Measurements from ENCODE around the gene BCAR1. TPM values are rescaled to one million over a fixed set of nuclear protein-coding genes. Genes with fewer than 3 reads are reported as not detected.

The BCAR1 gene
- total and polyA plus RNA-seq, 2 of the 13 experiments (the other 11 are each of a cell fraction or from before 2014, with no cell fraction given) = 48.1 to 51.7 TPM

DNA sequence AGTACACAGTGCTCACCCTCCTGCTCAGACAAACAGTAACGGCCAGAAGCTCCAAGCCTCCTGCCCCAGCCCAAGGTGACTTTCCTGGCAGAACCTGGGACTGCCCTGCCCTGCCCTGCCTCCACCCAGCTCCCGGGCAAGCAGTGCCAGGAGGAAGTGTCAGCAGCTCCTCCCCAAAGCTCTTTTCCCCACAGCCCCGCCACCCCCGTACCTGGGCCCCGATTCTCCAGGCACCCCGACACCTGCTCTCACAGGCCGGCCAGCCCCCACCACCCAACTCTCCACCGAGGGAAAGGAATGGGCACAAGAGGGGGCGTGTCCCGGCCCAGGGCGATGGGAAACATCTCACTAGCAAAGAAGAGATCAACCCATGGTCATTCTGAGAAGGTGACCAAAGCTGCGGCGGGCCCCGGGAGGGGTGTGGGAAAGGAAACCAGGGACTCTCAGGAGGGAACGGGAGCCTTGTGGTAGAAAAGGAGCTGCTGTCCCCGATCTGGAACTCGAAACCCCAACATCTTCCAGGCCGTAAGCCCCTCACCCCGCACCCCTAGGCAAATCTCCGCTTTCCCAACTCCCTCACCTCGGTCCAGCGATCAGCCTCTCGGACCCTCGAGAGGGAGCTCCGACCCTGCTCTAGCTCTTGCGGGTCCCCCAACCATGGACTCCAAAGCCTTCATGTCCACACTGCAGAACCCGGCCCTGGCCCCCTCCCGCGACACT is 1.2 kb downstream of the BCAR1 start (continued):
- TF ChIP-seq KAT8 (CRISPR knock-in tag; IDR thresholded peaks at IDR 0.05) (no peak), ZZZ3 (CRISPR knock-in tag; IDR thresholded peaks at IDR 0.05; ENCODE audit: borderline replicate concordance) (no peak), ZNF383 (CRISPR knock-in tag; IDR thresholded peaks at IDR 0.05; ENCODE audit: borderline replicate concordance) (0 out of 2 replicates have a peak, but pooled peaks have one; percentile 8), BCL6 (CRISPR knock-in tag; IDR thresholded peaks at IDR 0.05) (no peak), KDM5A (IDR thresholded peaks at IDR 0.05; ENCODE audit: borderline replicate concordance, low read length) (no peak), YY1 (IDR thresholded peaks at IDR 0.05; ENCODE audit: insufficient read depth, insufficient replicate concordance, low read depth, low read length) (no peak), SALL1 (CRISPR knock-in tag; IDR thresholded peaks at IDR 0.05) (no peak), ZNF44 (CRISPR knock-in tag; IDR thresholded peaks at IDR 0.05) (no peak), ZNF547 (CRISPR knock-in tag; IDR thresholded peaks at IDR 0.05) (no peak), ZNF451 (CRISPR knock-in tag; IDR thresholded peaks at IDR 0.05) (0 out of 2 replicates have a peak, but pooled peaks have one; percentile 4), ZNF432 (CRISPR knock-in tag; IDR thresholded peaks at IDR 0.05; ENCODE audit: borderline replicate concordance) (no peak), ZNF350 (CRISPR knock-in tag; IDR thresholded peaks at IDR 0.05; ENCODE audit: borderline replicate concordance, low read depth) (no peak)
- TF ChIP-seq, protein P1, sequence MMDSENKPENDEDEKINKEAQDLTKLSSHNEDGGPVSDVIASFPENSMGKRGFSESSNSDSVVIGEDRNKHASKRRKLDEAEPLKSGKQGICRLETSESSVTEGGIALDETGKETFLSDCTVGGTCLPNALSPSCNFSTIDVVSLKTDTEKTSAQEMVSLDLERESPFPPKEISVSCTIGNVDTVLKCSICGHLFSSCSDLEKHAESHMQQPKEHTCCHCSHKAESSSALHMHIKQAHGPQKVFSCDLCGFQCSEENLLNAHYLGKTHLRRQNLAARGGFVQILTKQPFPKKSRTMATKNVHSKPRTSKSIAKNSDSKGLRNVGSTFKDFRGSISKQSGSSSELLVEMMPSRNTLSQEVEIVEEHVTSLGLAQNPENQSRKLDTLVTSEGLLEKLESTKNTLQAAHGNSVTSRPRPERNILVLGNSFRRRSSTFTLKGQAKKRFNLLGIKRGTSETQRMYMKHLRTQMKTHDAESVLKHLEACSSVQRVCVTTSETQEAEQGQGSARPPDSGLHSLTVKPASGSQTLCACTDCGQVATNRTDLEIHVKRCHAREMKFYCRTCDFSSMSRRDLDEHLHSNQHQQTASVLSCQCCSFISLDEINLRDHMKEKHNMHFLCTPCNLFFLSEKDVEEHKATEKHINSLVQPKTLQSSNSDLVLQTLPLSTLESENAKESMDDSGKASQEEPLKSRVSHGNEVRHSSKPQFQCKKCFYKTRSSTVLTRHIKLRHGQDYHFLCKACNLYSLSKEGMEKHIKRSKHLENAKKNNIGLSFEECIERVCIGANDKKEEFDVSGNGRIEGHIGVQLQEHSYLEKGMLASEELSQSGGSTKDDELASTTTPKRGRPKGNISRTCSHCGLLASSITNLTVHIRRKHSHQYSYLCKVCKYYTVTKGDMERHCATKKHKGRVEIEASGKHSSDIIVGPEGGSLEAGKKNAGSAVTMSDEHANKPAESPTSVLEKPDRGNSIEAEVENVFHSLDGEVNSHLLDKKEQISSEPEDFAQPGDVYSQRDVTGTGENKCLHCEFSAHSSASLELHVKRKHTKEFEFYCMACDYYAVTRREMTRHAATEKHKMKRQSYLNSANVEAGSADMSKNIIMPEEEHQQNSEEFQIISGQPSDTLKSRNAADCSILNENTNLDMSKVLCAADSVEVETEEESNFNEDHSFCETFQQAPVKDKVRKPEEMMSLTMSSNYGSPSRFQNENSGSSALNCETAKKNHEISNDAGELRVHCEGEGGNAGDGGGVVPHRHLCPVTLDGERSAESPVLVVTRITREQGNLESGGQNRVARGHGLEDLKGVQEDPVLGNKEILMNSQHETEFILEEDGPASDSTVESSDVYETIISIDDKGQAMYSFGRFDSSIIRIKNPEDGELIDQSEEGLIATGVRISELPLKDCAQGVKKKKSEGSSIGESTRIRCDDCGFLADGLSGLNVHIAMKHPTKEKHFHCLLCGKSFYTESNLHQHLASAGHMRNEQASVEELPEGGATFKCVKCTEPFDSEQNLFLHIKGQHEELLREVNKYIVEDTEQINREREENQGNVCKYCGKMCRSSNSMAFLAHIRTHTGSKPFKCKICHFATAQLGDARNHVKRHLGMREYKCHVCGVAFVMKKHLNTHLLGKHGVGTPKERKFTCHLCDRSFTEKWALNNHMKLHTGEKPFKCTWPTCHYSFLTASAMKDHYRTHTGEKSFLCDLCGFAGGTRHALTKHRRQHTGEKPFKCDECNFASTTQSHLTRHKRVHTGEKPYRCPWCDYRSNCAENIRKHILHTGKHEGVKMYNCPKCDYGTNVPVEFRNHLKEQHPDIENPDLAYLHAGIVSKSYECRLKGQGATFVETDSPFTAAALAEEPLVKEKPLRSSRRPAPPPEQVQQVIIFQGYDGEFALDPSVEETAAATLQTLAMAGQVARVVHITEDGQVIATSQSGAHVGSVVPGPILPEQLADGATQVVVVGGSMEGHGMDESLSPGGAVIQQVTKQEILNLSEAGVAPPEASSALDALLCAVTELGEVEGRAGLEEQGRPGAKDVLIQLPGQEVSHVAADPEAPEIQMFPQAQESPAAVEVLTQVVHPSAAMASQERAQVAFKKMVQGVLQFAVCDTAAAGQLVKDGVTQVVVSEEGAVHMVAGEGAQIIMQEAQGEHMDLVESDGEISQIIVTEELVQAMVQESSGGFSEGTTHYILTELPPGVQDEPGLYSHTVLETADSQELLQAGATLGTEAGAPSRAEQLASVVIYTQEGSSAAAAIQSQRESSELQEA (CRISPR knock-in tag; IDR thresholded peaks at IDR 0.05; ENCODE audit: not compliant biosample characterization) = no peak
- TF ChIP-seq, protein P2, sequence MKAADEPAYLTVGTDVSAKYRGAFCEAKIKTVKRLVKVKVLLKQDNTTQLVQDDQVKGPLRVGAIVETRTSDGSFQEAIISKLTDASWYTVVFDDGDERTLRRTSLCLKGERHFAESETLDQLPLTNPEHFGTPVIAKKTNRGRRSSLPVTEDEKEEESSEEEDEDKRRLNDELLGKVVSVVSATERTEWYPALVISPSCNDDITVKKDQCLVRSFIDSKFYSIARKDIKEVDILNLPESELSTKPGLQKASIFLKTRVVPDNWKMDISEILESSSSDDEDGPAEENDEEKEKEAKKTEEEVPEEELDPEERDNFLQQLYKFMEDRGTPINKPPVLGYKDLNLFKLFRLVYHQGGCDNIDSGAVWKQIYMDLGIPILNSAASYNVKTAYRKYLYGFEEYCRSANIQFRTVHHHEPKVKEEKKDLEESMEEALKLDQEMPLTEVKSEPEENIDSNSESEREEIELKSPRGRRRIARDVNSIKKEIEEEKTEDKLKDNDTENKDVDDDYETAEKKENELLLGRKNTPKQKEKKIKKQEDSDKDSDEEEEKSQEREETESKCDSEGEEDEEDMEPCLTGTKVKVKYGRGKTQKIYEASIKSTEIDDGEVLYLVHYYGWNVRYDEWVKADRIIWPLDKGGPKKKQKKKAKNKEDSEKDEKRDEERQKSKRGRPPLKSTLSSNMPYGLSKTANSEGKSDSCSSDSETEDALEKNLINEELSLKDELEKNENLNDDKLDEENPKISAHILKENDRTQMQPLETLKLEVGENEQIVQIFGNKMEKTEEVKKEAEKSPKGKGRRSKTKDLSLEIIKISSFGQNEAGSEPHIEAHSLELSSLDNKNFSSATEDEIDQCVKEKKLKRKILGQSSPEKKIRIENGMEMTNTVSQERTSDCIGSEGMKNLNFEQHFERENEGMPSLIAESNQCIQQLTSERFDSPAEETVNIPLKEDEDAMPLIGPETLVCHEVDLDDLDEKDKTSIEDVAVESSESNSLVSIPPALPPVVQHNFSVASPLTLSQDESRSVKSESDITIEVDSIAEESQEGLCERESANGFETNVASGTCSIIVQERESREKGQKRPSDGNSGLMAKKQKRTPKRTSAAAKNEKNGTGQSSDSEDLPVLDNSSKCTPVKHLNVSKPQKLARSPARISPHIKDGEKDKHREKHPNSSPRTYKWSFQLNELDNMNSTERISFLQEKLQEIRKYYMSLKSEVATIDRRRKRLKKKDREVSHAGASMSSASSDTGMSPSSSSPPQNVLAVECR (CRISPR knock-in tag; IDR thresholded peaks at IDR 0.05; ENCODE audit: borderline replicate concordance) = no peak; the same call in 1 of the 2 replicates

Measured in HepG2 (cell line).